ENCODE data around the gene TXNDC5. TPM values are rescaled to one million over a fixed set of nuclear protein-coding genes. Genes with fewer than 3 reads are reported as not detected.

The TXNDC5 gene
- total RNA-seq, 1 donor, result 333 TPM

DNA sequence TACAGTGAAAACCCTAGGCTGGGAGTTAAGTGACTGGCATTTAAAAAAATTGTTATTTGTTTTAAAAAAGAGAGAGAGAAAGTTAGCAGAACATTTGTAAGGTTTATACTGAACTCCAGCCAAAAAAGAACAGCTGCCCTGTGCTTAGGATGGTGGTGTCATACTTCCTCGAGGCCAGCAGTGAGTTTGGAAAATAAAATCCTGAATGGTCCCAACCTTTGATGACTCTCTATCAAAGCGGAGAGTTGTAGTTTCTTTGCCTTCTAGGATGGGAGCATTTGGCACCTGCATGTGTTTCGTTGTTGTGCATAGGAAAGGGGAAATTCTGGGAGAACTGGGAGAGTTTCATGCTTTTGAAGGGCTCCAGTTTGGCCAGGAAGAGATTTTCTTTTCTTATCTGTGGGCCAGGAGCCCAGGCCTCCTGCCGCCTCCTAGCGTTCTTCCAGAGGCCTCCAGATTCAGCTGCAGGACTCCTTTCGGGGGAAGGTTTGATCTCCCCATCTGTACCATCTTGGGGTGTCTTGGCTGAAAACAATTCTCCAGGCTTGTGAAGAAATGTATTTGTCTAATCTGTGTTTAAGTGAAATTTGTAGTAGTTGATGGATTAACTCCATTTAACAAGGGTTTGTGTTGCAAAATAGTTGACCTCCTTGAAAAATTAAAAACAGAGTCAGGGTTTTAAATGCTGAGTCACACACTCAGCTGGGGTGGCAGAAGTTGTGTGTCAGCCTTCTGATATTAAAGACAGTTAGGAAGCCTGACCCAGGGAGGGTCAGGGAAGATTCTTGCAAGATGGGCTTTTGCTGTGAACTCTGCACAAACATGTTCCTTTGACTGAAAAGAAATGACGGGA lies 63.4 kb downstream of the TXNDC5 start:
- no peak overlapping the region for H3K4me3 ChIP-seq (ENCODE audit: low read depth, low read length)
- DNase-seq (ENCODE audit: low read depth), result peak; percentile 87
- TF ChIP-seq CTCF (IDR thresholded peaks at IDR 0.05; ENCODE audit: insufficient read depth, low read length), result peak; percentile 74

DNA sequence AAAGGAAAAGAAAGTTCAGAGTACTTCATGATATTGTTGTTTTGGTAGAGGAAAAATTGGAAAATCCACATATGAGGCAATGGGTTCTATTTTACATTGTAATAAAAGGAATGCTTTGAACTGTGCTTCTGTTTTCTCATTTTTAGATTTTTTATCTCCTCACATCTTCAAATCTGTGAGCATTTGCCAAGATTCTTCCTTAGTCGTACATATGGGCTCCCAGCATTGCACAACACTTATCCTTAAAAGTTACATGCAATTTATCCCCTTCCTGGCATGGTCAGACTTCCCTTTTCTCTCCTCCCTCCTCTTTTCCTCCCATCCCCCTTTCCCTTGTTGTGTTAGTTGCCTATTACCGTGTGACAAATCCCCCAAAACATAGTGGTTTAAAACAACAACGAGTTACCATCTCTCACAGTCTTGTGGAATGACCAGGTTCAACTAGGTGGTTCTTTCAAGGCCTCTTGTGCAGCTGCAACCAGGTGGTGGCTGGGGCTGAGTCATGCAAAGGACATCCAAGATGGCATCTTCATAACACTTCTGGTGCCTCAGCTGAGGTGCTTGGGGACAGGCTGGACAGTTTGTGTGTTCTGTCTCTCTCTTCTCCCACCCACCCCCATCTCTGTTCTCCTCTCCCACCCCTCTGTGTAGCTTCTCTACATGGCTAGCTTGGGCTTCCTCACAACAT lies 68.7 kb downstream of the TXNDC5 start:
- DNase-seq (ENCODE audit: low read depth), result peak; percentile 76
- TF ChIP-seq CTCF (IDR thresholded peaks at IDR 0.05; ENCODE audit: insufficient read depth, low read length), result no peak
- H3K4me3 ChIP-seq (ENCODE audit: low read depth, low read length), result no peak overlapping the region

- TF ChIP-seq CTCF (IDR thresholded peaks at IDR 0.05; ENCODE audit: insufficient read depth, low read length), result no peak
- no peak overlapping the region for H3K4me3 ChIP-seq (ENCODE audit: low read depth, low read length)
- DNase-seq (ENCODE audit: low read depth), result no peak
Observed at GRCh38 chr6:7836371-7837026, 74.1 kb downstream of the TXNDC5 start.

GRCh38 chr6:7833751-7834070 lies 76.9 kb downstream of the TXNDC5 start:
- no peak for DNase-seq (ENCODE audit: low read depth)
- no peak overlapping the region for H3K4me3 ChIP-seq (ENCODE audit: low read depth, low read length)
- TF ChIP-seq CTCF (IDR thresholded peaks at IDR 0.05; ENCODE audit: insufficient read depth, low read length), result no peak

- DNase-seq (ENCODE audit: low read depth), result peak; percentile 39
- TF ChIP-seq CTCF (IDR thresholded peaks at IDR 0.05; ENCODE audit: insufficient read depth, low read length), result no peak
- H3K4me3 ChIP-seq (ENCODE audit: low read depth, low read length), result no peak overlapping the region
Observed at GRCh38 chr6:7832904-7833750, 77.5 kb downstream of the TXNDC5 start.

Other genes with a start within 250 kb of the TXNDC5 start
- 1.3 and 10.5 TPM in 2 replicates for gene BMP6, start 184.7 kb downstream of the TXNDC5 start, total RNA-seq (ENCODE audit: low replicate concordance)
- 5.7 and 23.0 TPM in 2 replicates for gene BLOC1S5, start 153.6 kb upstream of the TXNDC5 start, total RNA-seq (ENCODE audit: low replicate concordance)
- 10.1 and 66.1 TPM in 2 replicates for gene EEF1E1, start 191.8 kb upstream of the TXNDC5 start, total RNA-seq (ENCODE audit: low replicate concordance)

Data from fibroblast of the aortic adventitia (primary cell).